Osteoblast (primary cell): ENCODE data around the gene SETD3. TPM values are rescaled to one million over a fixed set of nuclear protein-coding genes. Genes with fewer than 3 reads are reported as not detected.

Experiments
- DNase-seq: peaks from one replicate; pipeline ENCODE4 v3.0.0; 2011; ENCODE audit warnings: low spot score, mixed read lengths; ENCODE audit not compliant: insufficient read length; ENCODE audit errors: missing footprints
- H2AFZ ChIP-seq: 2 replicates; pipeline ENCODE4 v1.6.0; 2011; ENCODE audit warnings: mild to moderate bottlenecking, low read length
- H3K27ac ChIP-seq: 2 replicates; pipeline ENCODE4 v1.5.1; 2011; ENCODE audit warnings: mild to moderate bottlenecking, low read depth, low read length, moderate library complexity
- H3K27me3 ChIP-seq: 2 replicates; pipeline ENCODE4 v1.6.0; 2012; ENCODE audit warnings: mild to moderate bottlenecking, control low read depth, inconsistent platforms, low read length, moderate library complexity; ENCODE audit not compliant: insufficient read depth
- H3K36me3 ChIP-seq: 2 replicates; pipeline ENCODE4 v1.5.1; 2011; ENCODE audit warnings: mild to moderate bottlenecking, low read length, control low read depth, moderate library complexity; ENCODE audit not compliant: insufficient read depth
- H3K4me1 ChIP-seq: 2 replicates; pipeline ENCODE4 v1.5.1; 2011; ENCODE audit warnings: mild to moderate bottlenecking, low read length, control low read depth, moderate library complexity; ENCODE audit not compliant: insufficient read depth
- H3K4me2 ChIP-seq: 2 replicates; pipeline ENCODE4 v1.6.0; 2011; ENCODE audit warnings: mild to moderate bottlenecking, low read length; ENCODE audit not compliant: insufficient read depth
- H3K4me3 ChIP-seq: fragments of 200-600 bp; sonication (generic); 3 replicates; pipeline ENCODE4 v1.5.1; 2012; ENCODE audit warnings: mild to moderate bottlenecking, low read length, inconsistent platforms; ENCODE audit not compliant: insufficient read depth
- H3K79me2 ChIP-seq: 2 replicates; pipeline ENCODE4 v1.6.0; 2012; ENCODE audit warnings: mild to moderate bottlenecking, low read length, control low read depth, inconsistent platforms; ENCODE audit not compliant: insufficient read depth
- H3K9me3 ChIP-seq: 2 replicates; pipeline ENCODE4 v1.5.1; 2011; ENCODE audit warnings: low read depth, low read length, control low read depth
- H4K20me1 ChIP-seq: 2 replicates; pipeline ENCODE4 v1.6.0; 2012; ENCODE audit warnings: mild to moderate bottlenecking, low read length, control low read depth; ENCODE audit not compliant: insufficient read depth
- CTCF ChIP-seq: IDR thresholded peaks from 2 replicates; pipeline ENCODE4 v1.5.1; 2011; ENCODE audit warnings: mild to moderate bottlenecking, low read depth, low read length, moderate library complexity; ENCODE audit errors: extremely low read depth
- total RNA-seq: library from RNA; depleted of rRNA; stranded (reverse); fragments of >200 nt; gene quantifications from 2 replicates; pipeline ENCODE4 v1.2.3, GENCODE V29; 2012

Gene SETD3
- total RNA-seq, 1 donor: 65.1 TPM

- DNase-seq: peak; percentile 66
- H3K4me1 ChIP-seq: peaks cover 10% of the 10 kb centered on the region
- H3K36me3 ChIP-seq: no peaks in the 10 kb centered on the region
- H3K79me2 ChIP-seq: no peaks in the 10 kb centered on the region
- no peak overlapping the region for H3K4me2 ChIP-seq
- no peaks in the 10 kb centered on the region for H3K27me3 ChIP-seq
- peaks cover 10% of the 10 kb centered on the region for H4K20me1 ChIP-seq
- no peak for TF ChIP-seq CTCF
- no peak overlapping the region for H2AFZ ChIP-seq
- H3K9me3 ChIP-seq: no peaks in the 10 kb centered on the region
- no peak overlapping the region for H3K27ac ChIP-seq
- no peak overlapping the region for H3K4me3 ChIP-seq
These were observed 40.7 kb upstream of the SETD3 start for GRCh38 chr14:99521176-99522024.

- H2AFZ ChIP-seq: no peak overlapping the region
- no peak for TF ChIP-seq CTCF
- no peaks in the 10 kb centered on the region for H3K9me3 ChIP-seq
- peaks cover 10% of the 10 kb centered on the region for H3K4me1 ChIP-seq
- no peak overlapping the region for H3K4me2 ChIP-seq
- DNase-seq: peak; percentile 23
- no peaks in the 10 kb centered on the region for H3K79me2 ChIP-seq
- H4K20me1 ChIP-seq: peaks cover 12% of the 10 kb centered on the region
- H3K27me3 ChIP-seq: no peaks in the 10 kb centered on the region
- no peak overlapping the region for H3K27ac ChIP-seq
- no peak overlapping the region for H3K4me3 ChIP-seq
- no peaks in the 10 kb centered on the region for H3K36me3 ChIP-seq
These were observed 40.0 kb upstream of the SETD3 start for GRCh38 chr14:99520571-99521081.

GRCh38 chr14:99519931-99520421 is 39.3 kb upstream of the SETD3 start:
- no peaks in the 10 kb centered on the region for H3K36me3 ChIP-seq
- H3K79me2 ChIP-seq: no peaks in the 10 kb centered on the region
- peaks cover 12% of the 10 kb centered on the region for H4K20me1 ChIP-seq
- peak; percentile 73 for DNase-seq
- H3K27me3 ChIP-seq: no peaks in the 10 kb centered on the region
- no peak overlapping the region for H3K4me3 ChIP-seq
- H3K27ac ChIP-seq: no peak overlapping the region
- peaks cover 10% of the 10 kb centered on the region for H3K4me1 ChIP-seq
- H2AFZ ChIP-seq: no peak overlapping the region
- H3K9me3 ChIP-seq: no peaks in the 10 kb centered on the region
- no peak overlapping the region for H3K4me2 ChIP-seq
- TF ChIP-seq CTCF: no peak

- no peak overlapping the region for H3K4me3 ChIP-seq
- H4K20me1 ChIP-seq: peaks cover 12% of the 10 kb centered on the region
- no peak for TF ChIP-seq CTCF
- H3K79me2 ChIP-seq: no peaks in the 10 kb centered on the region
- H2AFZ ChIP-seq: no peak overlapping the region
- no peak overlapping the region for H3K27ac ChIP-seq
- H3K4me1 ChIP-seq: peaks cover 10% of the 10 kb centered on the region
- no peaks in the 10 kb centered on the region for H3K36me3 ChIP-seq
- no peak for DNase-seq
- H3K9me3 ChIP-seq: no peaks in the 10 kb centered on the region
- no peak overlapping the region for H3K4me2 ChIP-seq
- H3K27me3 ChIP-seq: no peaks in the 10 kb centered on the region
These were observed 38.8 kb upstream of the SETD3 start for GRCh38 chr14:99519347-99519881.
